SK-N-SH (cell line): ENCODE data around the gene SLC11A1.

ENCODE experiments used
- FOXJ3 ChIP-seq: sonication (generic); formaldehyde crosslinking; IDR thresholded peaks from 2 replicates; pipeline ENCODE4 v1.5.1; 2020; ENCODE audit warnings: mild to moderate bottlenecking, missing genetic modification reagents
- MXI1 ChIP-seq: IDR thresholded peaks from 2 replicates; pipeline ENCODE4 v1.6.1; 2012; ENCODE audit warnings: mild to moderate bottlenecking, low read depth, low read length, improper control_type of control experiment
- NFIC ChIP-seq: IDR thresholded peaks from 2 replicates; pipeline ENCODE4 v1.4.0; 2012; ENCODE audit warnings: borderline replicate concordance
- POLR2AphosphoS5 ChIP-seq: IDR thresholded peaks from 2 replicates; pipeline ENCODE4 v1.6.1; 2012; ENCODE audit warnings: low read depth, low read length
- SMC3 ChIP-seq: IDR thresholded peaks from 2 replicates; pipeline ENCODE4 v1.6.1; 2012; ENCODE audit warnings: low read depth, low read length, improper control_type of control experiment
- YY1 ChIP-seq: IDR thresholded peaks from 2 replicates; pipeline ENCODE4 v1.4.0; 2012; ENCODE audit warnings: low read depth, mild to moderate bottlenecking
- TF ChIP-seq, protein P1 (sequence below): IDR thresholded peaks from 2 replicates; pipeline ENCODE4 v1.4.0; 2012; ENCODE audit warnings: low read depth
- TF ChIP-seq, protein P2 (sequence below): IDR thresholded peaks from 2 replicates; pipeline ENCODE4 v1.6.1; 2012; ENCODE audit warnings: mild to moderate bottlenecking, low read depth, low read length, moderate library complexity
- TF ChIP-seq, protein P3 (sequence below): fragments of 200-600 bp; sonication (generic); IDR thresholded peaks from 2 replicates; pipeline ENCODE4 v1.6.1; 2017; ENCODE audit warnings: antibody characterized with exemption, mild to moderate bottlenecking, moderate library complexity

DNA sequence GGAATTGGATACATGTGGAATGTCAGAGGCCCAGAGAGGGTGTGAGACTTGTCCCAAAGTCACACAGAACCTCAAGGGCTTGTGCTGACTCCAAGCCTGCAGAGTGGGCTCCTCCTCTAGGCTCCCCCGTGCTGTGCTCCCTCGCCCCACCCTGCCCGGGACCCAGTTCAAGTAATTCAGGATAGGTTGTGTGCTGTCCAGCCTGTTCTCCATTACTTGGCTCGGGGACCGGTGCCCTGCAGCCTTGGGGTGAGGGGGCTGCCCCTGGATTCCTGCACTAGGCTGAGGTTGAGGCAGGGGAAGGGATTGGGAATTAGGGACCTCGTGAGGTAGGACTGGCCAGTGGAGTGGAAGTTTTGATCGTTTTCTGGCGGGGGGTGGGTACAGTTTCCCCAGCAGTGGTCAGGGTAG is 20.4 kb downstream of the SLC11A1 start:
- TF ChIP-seq NFIC (no peak), SMC3 (no peak), YY1 (no peak), FOXJ3 (CRISPR knock-in tag) (no peak), MXI1 (no peak), POLR2AphosphoS5 (no peak)
- TF ChIP-seq, protein P1, sequence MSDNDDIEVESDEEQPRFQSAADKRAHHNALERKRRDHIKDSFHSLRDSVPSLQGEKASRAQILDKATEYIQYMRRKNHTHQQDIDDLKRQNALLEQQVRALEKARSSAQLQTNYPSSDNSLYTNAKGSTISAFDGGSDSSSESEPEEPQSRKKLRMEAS, result no peak
- TF ChIP-seq, protein P2, sequence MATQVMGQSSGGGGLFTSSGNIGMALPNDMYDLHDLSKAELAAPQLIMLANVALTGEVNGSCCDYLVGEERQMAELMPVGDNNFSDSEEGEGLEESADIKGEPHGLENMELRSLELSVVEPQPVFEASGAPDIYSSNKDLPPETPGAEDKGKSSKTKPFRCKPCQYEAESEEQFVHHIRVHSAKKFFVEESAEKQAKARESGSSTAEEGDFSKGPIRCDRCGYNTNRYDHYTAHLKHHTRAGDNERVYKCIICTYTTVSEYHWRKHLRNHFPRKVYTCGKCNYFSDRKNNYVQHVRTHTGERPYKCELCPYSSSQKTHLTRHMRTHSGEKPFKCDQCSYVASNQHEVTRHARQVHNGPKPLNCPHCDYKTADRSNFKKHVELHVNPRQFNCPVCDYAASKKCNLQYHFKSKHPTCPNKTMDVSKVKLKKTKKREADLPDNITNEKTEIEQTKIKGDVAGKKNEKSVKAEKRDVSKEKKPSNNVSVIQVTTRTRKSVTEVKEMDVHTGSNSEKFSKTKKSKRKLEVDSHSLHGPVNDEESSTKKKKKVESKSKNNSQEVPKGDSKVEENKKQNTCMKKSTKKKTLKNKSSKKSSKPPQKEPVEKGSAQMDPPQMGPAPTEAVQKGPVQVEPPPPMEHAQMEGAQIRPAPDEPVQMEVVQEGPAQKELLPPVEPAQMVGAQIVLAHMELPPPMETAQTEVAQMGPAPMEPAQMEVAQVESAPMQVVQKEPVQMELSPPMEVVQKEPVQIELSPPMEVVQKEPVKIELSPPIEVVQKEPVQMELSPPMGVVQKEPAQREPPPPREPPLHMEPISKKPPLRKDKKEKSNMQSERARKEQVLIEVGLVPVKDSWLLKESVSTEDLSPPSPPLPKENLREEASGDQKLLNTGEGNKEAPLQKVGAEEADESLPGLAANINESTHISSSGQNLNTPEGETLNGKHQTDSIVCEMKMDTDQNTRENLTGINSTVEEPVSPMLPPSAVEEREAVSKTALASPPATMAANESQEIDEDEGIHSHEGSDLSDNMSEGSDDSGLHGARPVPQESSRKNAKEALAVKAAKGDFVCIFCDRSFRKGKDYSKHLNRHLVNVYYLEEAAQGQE, result no peak
- TF ChIP-seq, protein P3, sequence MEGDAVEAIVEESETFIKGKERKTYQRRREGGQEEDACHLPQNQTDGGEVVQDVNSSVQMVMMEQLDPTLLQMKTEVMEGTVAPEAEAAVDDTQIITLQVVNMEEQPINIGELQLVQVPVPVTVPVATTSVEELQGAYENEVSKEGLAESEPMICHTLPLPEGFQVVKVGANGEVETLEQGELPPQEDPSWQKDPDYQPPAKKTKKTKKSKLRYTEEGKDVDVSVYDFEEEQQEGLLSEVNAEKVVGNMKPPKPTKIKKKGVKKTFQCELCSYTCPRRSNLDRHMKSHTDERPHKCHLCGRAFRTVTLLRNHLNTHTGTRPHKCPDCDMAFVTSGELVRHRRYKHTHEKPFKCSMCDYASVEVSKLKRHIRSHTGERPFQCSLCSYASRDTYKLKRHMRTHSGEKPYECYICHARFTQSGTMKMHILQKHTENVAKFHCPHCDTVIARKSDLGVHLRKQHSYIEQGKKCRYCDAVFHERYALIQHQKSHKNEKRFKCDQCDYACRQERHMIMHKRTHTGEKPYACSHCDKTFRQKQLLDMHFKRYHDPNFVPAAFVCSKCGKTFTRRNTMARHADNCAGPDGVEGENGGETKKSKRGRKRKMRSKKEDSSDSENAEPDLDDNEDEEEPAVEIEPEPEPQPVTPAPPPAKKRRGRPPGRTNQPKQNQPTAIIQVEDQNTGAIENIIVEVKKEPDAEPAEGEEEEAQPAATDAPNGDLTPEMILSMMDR, result no peak
